GM11168 (cell line): ENCODE results near the gene ZMYM1.

Experiments used
- in situ Hi-C: fragments of 300-500 bp; cut with MboI; formaldehyde crosslinking; loops from one replicate; pipeline ENCODE4 v1.12.0; 2022; ENCODE audit warnings: low sequenced_read_pairs; ENCODE audit not compliant: unreplicated experiment

Gene ZMYM1

DNA sequence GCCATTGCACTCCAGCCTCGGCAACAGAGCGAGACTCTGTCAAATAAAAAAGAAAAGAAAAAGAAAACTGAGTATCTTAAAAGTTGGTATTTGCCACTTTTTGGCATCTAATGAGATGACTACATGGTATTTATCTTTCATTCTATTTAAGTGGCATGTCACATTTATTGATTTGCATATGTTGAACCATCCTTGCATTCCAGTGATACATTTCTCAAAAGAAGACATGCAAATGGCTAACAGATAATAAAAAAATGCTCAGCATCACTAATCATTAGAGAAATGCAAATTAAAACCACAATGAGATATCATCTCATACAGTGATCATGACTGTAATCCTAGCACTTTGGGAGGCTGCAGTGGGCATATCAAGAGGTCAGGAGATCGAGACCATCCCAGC lies 85.7 kb downstream of the ZMYM1 start:
- in situ Hi-C loops, result no loop called here
